CD4-positive, CD25-positive, alpha-beta regulatory T cell (primary cell): ENCODE data around the gene GATA3. TPM values are rescaled to one million over a fixed set of nuclear protein-coding genes. Genes with fewer than 3 reads are reported as not detected.

Experiments used
- ATAC-seq, 2 donors: fragments of 150-1000 bp; cut with Tn5 transposase; one replicate each; pipeline ENCODE4 v1.10.0; 2021; ENCODE audit warnings: low read depth in 2 of 2, moderate number of reproducible peaks in 2 of 2, moderate library complexity in 1 of 2
- DNase-seq, 3 donors: peaks; one replicate each; pipeline versions ENCODE4 v3.0.0 to v3.0.0-alpha.2; 2012 to 2022; ENCODE audit warnings: mixed read lengths in 1 of 3
- H3K27ac ChIP-seq: one replicate; pipeline ENCODE4 v1.7.0; 2013; ENCODE audit warnings: mild to moderate bottlenecking, low read length; ENCODE audit not compliant: insufficient read depth, poor library complexity, severe bottlenecking
- H3K27me3 ChIP-seq: one replicate; pipeline ENCODE4 v1.7.0; 2013; ENCODE audit warnings: low read length; ENCODE audit not compliant: control insufficient read depth, insufficient read depth
- H3K36me3 ChIP-seq: one replicate; pipeline ENCODE4 v1.7.0; 2013; ENCODE audit warnings: mild to moderate bottlenecking, low read length, moderate library complexity; ENCODE audit not compliant: control insufficient read depth, insufficient read depth
- H3K4me1 ChIP-seq: 2 replicates; pipeline ENCODE4 v1.7.0; 2013; ENCODE audit warnings: mild to moderate bottlenecking, low read length; ENCODE audit not compliant: insufficient read depth, control insufficient read depth, poor library complexity, severe bottlenecking
- H3K4me3 ChIP-seq: one replicate; pipeline ENCODE4 v1.7.0; 2013; ENCODE audit warnings: low read depth, mild to moderate bottlenecking, low read length, moderate library complexity
- H3K9me3 ChIP-seq, 2 experiments: 1 replicate in 1 of 2; 2 replicates in 1 of 2; pipeline ENCODE4 v1.7.0; 2013; ENCODE audit warnings: low read length in 2 of 2, mild to moderate bottlenecking in 1 of 2, moderate library complexity in 1 of 2; ENCODE audit not compliant: control insufficient read depth in 2 of 2
- H3K27ac Mint-ChIP-seq, 3 donors: one replicate each; pipeline ENCODE4 v1.8.0; 2020 to 2022; ENCODE audit warnings: mild to moderate bottlenecking in 3 of 3, mixed read lengths in 3 of 3, moderate library complexity in 2 of 3
- H3K27me3 Mint-ChIP-seq: one replicate; pipeline ENCODE4 v1.8.0; 2022; ENCODE audit warnings: mild to moderate bottlenecking, mixed read lengths
- H3K36me3 Mint-ChIP-seq: one replicate; pipeline ENCODE4 v1.8.0; 2020; ENCODE audit warnings: mixed read lengths
- H3K4me1 Mint-ChIP-seq, 4 donors: one replicate each; pipeline ENCODE4 v1.8.0; 2020 to 2022; ENCODE audit warnings: mixed read lengths in 4 of 4, mild to moderate bottlenecking in 1 of 4
- H3K4me3 Mint-ChIP-seq, 4 donors: one replicate each; pipeline ENCODE4 v1.8.0; 2020 to 2022; ENCODE audit warnings: mild to moderate bottlenecking in 4 of 4, mixed read lengths in 4 of 4, moderate library complexity in 3 of 4
- H3K9me3 Mint-ChIP-seq, 7 donors: one replicate each; pipeline ENCODE4 v1.8.0; 2020 to 2022; ENCODE audit warnings: mixed read lengths in 7 of 7, mild to moderate bottlenecking in 3 of 7, moderate library complexity in 2 of 7
- polyA plus RNA-seq, 4 donors: library from polyadenylated mRNA; unstranded; fragments of 300-500 nt; fragmentation: Illumina TruSeq; gene quantifications; one replicate each; pipeline ENCODE4 v1.2.3, GENCODE V29; 2021
- total RNA-seq: library from RNA; stranded (reverse); gene quantifications from one replicate; pipeline ENCODE4 v1.2.3, GENCODE V29; 2022

Gene GATA3
- total RNA-seq (182 TPM), polyA plus RNA-seq (10 to 100 TPM; 32.9 to 49.7 (median 42.5) TPM)

DNA sequence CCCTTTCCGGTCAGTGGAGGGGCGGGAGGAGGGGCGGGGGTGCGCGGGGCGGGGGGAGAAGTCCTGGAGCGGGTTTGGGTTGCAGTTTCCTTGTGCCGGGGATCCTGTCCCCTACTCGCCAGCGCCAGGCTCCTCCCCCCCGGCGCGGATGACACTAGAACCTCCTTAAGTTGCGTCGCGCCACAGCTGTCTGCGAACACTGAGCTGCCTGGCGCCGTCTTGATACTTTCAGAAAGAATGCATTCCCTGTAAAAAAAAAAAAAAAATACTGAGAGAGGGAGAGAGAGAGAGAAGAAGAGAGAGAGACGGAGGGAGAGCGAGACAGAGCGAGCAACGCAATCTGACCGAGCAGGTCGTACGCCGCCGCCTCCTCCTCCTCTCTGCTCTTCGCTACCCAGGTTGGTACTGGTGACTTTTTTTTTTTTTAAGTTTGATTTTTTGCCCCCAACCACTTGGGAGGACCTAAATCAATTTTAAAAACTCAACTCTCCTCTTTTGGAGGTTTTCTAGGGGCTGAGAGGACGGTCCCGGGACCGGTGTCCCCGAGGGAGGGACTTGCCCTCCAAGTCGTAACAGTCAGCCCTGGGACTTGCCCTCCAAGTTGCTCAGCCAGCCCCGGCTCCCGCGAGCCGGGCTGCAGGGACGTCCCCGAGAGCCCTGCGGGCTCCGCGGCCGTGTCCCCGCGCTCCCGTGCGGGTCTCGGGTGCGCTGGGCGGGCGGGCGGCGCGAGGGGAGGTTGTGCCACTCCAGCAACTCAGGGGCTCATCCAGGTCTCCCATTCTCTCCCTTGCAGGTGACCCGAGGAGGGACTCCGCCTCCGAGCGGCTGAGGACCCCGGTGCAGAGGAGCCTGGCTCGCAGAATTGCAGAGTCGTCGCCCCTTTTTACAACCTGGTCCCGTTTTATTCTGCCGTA is at the start of gene GATA3:
TSS of gene GATA3 (plus strand) at position 195 of the 914 bp plus-strand sequence. CDS start 968 bp downstream, outside the sequence.
- Histone ChIP-seq H3K9me3 (no peaks in the 10 kb centered on the region), H3K27ac (peak within 1 kb of the TSS; percentile 90), H3K36me3 (peaks cover 12% of the 10 kb centered on the region), H3K27me3 (no peaks in the 10 kb centered on the region), H3K4me3 (peak within 1 kb of the TSS; percentile 94), H3K4me1 (peaks cover 66% of the 10 kb centered on the region)
- Mint-ChIP-seq H3K27ac (peak within 1 kb of the TSS; percentile 92 to 99 (median 97)), H3K9me3 (peaks cover 0 to 3% (median 1%) of the 10 kb centered on the region in 7 donors), H3K4me3 (peak within 1 kb of the TSS; percentile 91 to 100 (median 99)), H3K27me3 (peaks cover 39% of the 10 kb centered on the region), H3K4me1 (peaks cover 5 to 46% (median 27%) of the 10 kb centered on the region in 4 donors), H3K36me3 (peaks cover 13% of the 10 kb centered on the region)
- ATAC-seq (peak; percentile 46 to 51), DNase-seq (peak; percentile 79 to 94 (median 82))

DNA sequence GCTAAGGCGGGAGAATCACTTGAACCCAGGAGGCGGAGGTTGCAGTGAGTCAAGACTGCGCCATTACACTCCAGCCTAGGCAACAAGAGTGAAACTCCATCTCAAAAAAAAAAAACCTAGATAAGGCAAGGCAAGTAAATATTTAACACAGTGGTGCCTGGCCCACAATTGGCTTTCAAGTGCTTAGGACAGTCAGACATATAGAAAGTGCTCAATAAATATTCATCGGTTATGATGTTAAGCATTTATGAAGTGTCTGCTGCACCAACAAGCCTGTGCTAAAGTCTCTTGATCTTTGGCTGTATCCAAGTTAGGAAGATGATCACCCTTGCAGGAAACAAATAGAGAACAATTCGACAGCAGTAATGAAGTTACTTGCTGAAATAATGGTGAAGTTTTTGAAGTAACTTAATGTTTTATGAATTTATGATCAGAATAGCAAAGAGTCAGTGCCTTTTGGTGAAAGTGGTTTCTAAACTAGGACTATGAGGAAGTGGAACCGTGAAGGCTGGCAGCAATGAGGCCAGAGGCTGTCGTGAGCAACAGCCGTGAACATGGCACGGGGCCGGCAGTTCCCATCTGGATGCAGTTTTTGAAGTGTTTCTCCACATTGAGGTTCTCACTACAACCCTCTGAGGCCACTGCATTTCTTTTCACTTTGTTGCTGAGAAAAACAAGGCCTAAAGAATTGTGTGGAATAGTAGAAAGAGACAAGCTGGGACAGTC is 48.1 kb upstream of the GATA3 start:
- H3K4me1 Mint-ChIP-seq, result peaks cover 0 to 8% (median 1%) of the 10 kb centered on the region in 4 donors
- ATAC-seq (no peak), DNase-seq (no peak)
- H3K27me3 Mint-ChIP-seq, result no peaks in the 10 kb centered on the region
- no peak overlapping the region for H3K4me3 ChIP-seq
- H3K27me3 ChIP-seq, result no peaks in the 10 kb centered on the region
- peak overlapping the region in 1 of 3 donors; percentile 38 for H3K27ac Mint-ChIP-seq
- H3K4me1 ChIP-seq, result no peaks in the 10 kb centered on the region
- no peak overlapping the region for H3K4me3 Mint-ChIP-seq
- no peak overlapping the region for H3K27ac ChIP-seq
- peaks cover 19 to 20% of the 10 kb centered on the region in 2 experiments for H3K9me3 ChIP-seq
- peaks cover 34% of the 10 kb centered on the region for H3K36me3 ChIP-seq
- peaks cover 35% of the 10 kb centered on the region for H3K36me3 Mint-ChIP-seq
- peaks cover 3 to 21% (median 7%) of the 10 kb centered on the region in 7 donors for H3K9me3 Mint-ChIP-seq

GRCh38 chr10:8009031-8009430 is 45.5 kb upstream of the GATA3 start:
- ATAC-seq (no peak), DNase-seq (no peak)
- H3K9me3 Mint-ChIP-seq, result peaks cover 0 to 11% (median 2%) of the 10 kb centered on the region in 7 donors
- peaks cover 29% of the 10 kb centered on the region for H3K36me3 Mint-ChIP-seq
- no peak overlapping the region for H3K4me3 Mint-ChIP-seq
- no peak overlapping the region for H3K27ac Mint-ChIP-seq
- no peak overlapping the region for H3K27ac ChIP-seq
- no peak overlapping the region for H3K4me3 ChIP-seq
- no peaks in the 10 kb centered on the region for H3K27me3 Mint-ChIP-seq
- no peaks in the 10 kb centered on the region for H3K27me3 ChIP-seq
- peaks cover 48% of the 10 kb centered on the region for H3K36me3 ChIP-seq
- peaks cover 8 to 9% of the 10 kb centered on the region in 2 experiments for H3K9me3 ChIP-seq
- H3K4me1 Mint-ChIP-seq, result peaks cover 0 to 2% (median 0%) of the 10 kb centered on the region in 4 donors
- no peaks in the 10 kb centered on the region for H3K4me1 ChIP-seq

DNA sequence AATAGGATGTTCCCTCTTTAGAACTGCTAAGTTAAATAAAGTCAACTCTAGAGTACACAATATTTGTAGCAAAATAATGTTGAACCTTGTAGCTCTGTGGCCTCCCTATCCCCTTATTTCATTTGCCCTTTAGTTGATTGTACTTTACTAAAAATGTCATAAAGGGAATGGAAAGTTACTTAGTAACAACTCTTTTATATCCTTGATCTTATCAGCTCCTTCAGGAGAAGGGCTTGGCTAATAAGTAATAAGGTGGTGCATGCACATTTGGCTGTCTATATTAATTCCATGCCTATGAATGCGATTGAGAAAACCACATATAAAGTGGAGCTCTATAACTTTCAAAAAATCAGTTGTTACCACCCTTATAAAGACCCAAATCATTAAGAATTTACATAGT is 41.5 kb upstream of the GATA3 start:
- no peaks in the 10 kb centered on the region for H3K27me3 ChIP-seq
- H3K27ac ChIP-seq, result no peak overlapping the region
- no peaks in the 10 kb centered on the region for H3K9me3 Mint-ChIP-seq
- H3K4me1 ChIP-seq, result no peaks in the 10 kb centered on the region
- H3K27ac Mint-ChIP-seq, result no peak overlapping the region
- H3K4me3 ChIP-seq, result no peak overlapping the region
- peaks cover 29% of the 10 kb centered on the region for H3K36me3 Mint-ChIP-seq
- H3K9me3 ChIP-seq, result no peaks in the 10 kb centered on the region
- H3K4me1 Mint-ChIP-seq, result no peaks in the 10 kb centered on the region
- peaks cover 64% of the 10 kb centered on the region for H3K36me3 ChIP-seq
- H3K27me3 Mint-ChIP-seq, result no peaks in the 10 kb centered on the region
- DNase-seq, result no peak
- H3K4me3 Mint-ChIP-seq, result no peak overlapping the region
- no peak for ATAC-seq

- Mint-ChIP-seq H3K36me3 (peaks cover 29% of the 10 kb centered on the region), H3K4me1 (peaks cover 0 to 3% (median 0%) of the 10 kb centered on the region in 4 donors), H3K4me3 (no peak overlapping the region), H3K27me3 (no peaks in the 10 kb centered on the region), H3K9me3 (no peaks in the 10 kb centered on the region), H3K27ac (no peak overlapping the region)
- no peak for ATAC-seq
- H3K4me1 ChIP-seq, result no peaks in the 10 kb centered on the region
- H3K27me3 ChIP-seq, result no peaks in the 10 kb centered on the region
- no peak for DNase-seq
- H3K27ac ChIP-seq, result no peak overlapping the region
- peaks cover 60% of the 10 kb centered on the region for H3K36me3 ChIP-seq
- no peaks in the 10 kb centered on the region for H3K9me3 ChIP-seq
- H3K4me3 ChIP-seq, result no peak overlapping the region
These were observed 40.9 kb upstream of the GATA3 start for GRCh38 chr10:8013619-8014018.

DNA sequence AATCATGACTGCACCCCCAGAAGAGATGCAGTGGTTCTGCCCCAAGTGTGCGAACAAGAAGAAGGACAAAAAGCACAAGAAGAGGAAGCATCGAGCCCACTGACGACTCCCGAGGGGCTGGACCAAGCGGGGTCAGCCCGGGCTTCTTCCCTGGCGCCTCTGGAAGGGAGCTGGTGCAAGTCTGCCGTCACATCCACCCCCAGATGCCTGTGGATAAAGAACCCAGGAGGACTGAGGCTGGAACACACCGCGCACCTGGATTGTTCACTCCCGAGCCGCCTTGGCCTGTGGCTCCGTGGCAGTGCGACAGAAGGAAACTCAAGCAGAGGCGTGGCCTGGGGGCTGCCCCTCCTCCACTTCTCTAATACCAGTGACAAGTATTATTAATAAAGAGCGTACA is 39.8 kb upstream of the GATA3 start:
- Mint-ChIP-seq H3K27me3 (no peaks in the 10 kb centered on the region), H3K9me3 (no peaks in the 10 kb centered on the region), H3K4me1 (peaks cover 0 to 3% (median 0%) of the 10 kb centered on the region in 4 donors), H3K36me3 (peaks cover 29% of the 10 kb centered on the region), H3K27ac (no peak overlapping the region), H3K4me3 (no peak overlapping the region)
- ATAC-seq, result no peak
- Histone ChIP-seq H3K27ac (no peak overlapping the region), H3K36me3 (peaks cover 55% of the 10 kb centered on the region), H3K4me3 (no peak overlapping the region), H3K4me1 (no peaks in the 10 kb centered on the region), H3K27me3 (no peaks in the 10 kb centered on the region), H3K9me3 (no peaks in the 10 kb centered on the region)
- no peak for DNase-seq

- ATAC-seq (no peak), DNase-seq (no peak)
- Histone ChIP-seq H3K4me1 (no peaks in the 10 kb centered on the region), H3K27me3 (peaks cover 2% of the 10 kb centered on the region), H3K36me3 (peaks cover 39% of the 10 kb centered on the region), H3K27ac (no peak overlapping the region), H3K9me3 (no peaks in the 10 kb centered on the region), H3K4me3 (no peak overlapping the region)
- no peaks in the 10 kb centered on the region for H3K9me3 Mint-ChIP-seq
- no peaks in the 10 kb centered on the region for H3K27me3 Mint-ChIP-seq
- H3K4me3 Mint-ChIP-seq, result no peak overlapping the region
- peaks cover 19% of the 10 kb centered on the region for H3K36me3 Mint-ChIP-seq
- no peak overlapping the region for H3K27ac Mint-ChIP-seq
- H3K4me1 Mint-ChIP-seq, result peaks cover 0 to 3% (median 0%) of the 10 kb centered on the region in 4 donors
These were observed 37.2 kb upstream of the GATA3 start for GRCh38 chr10:8017277-8017676.
